Keratinocyte (primary cell): ENCODE measurements around the gene ABL2. TPM values are rescaled to one million over a fixed set of nuclear protein-coding genes. Genes with fewer than 3 reads are reported as not detected.

Experiments used
- DNase-seq: peaks from one replicate; pipeline ENCODE4 v3.0.0-alpha.2; 2011; ENCODE audit warnings: low read depth, missing footprints, low spot score
- FAIRE-seq: peaks from 2 replicates; lab custom pipeline; 2011; peaks lifted over from hg19 to GRCh38; lab: Jason Lieb, UNC
- H2AFZ ChIP-seq: 2 replicates; pipeline ENCODE4 v1.6.0; 2012; ENCODE audit warnings: low read length, control low read depth, inconsistent platforms; ENCODE audit not compliant: control insufficient read depth
- H3K27ac ChIP-seq: 2 replicates; pipeline ENCODE4 v1.5.1; 2011; ENCODE audit warnings: low read length; ENCODE audit not compliant: control insufficient read depth, insufficient read depth
- H3K27me3 ChIP-seq: 3 replicates; pipeline ENCODE4 v1.6.0; 2011; ENCODE audit warnings: low read length; ENCODE audit not compliant: control insufficient read depth, insufficient read depth; ENCODE audit errors: extremely low read depth
- H3K36me3 ChIP-seq, 2 experiments: 2 replicates in 1 of 2; 3 replicates in 1 of 2; pipeline ENCODE4 v1.5.1; 2011; ENCODE audit warnings: low read length in 2 of 2, mild to moderate bottlenecking in 1 of 2; ENCODE audit not compliant: control insufficient read depth in 2 of 2, insufficient read depth in 2 of 2; ENCODE audit errors: extremely low read depth in 1 of 2
- H3K4me1 ChIP-seq: 3 replicates; pipeline ENCODE4 v1.5.1; 2011; ENCODE audit warnings: low read length; ENCODE audit not compliant: control insufficient read depth, insufficient read depth; ENCODE audit errors: extremely low read depth
- H3K4me2 ChIP-seq: 3 replicates; pipeline ENCODE4 v1.6.0; 2011; ENCODE audit warnings: low read depth, low read length; ENCODE audit not compliant: control insufficient read depth, insufficient read depth; ENCODE audit errors: extremely low read depth
- H3K4me3 ChIP-seq, 3 experiments: fragments of 200-600 bp in 1 of 3; sonication (generic) in 1 of 3; 2 replicates in 2 of 3; 3 replicates in 1 of 3; pipeline ENCODE4 v1.5.1; 2011 to 2016; ENCODE audit warnings: low read length in 3 of 3, mild to moderate bottlenecking in 3 of 3, control low read depth in 2 of 3, inconsistent platforms in 1 of 3, low read depth in 1 of 3, mixed read lengths in 1 of 3, mixed run types in 1 of 3, moderate library complexity in 1 of 3; ENCODE audit not compliant: control insufficient read depth in 2 of 3, insufficient read depth in 2 of 3; ENCODE audit errors: extremely low read depth in 1 of 3
- H3K79me2 ChIP-seq: 2 replicates; pipeline ENCODE4 v1.6.0; 2012; ENCODE audit warnings: low read length; ENCODE audit not compliant: control insufficient read depth, insufficient read depth
- H3K9ac ChIP-seq: 3 replicates; pipeline ENCODE4 v1.6.0; 2011; ENCODE audit warnings: low read length; ENCODE audit not compliant: control insufficient read depth, insufficient read depth; ENCODE audit errors: extremely low read depth
- H3K9me1 ChIP-seq: 3 replicates; pipeline ENCODE4 v1.6.0; 2011; ENCODE audit warnings: low read length; ENCODE audit not compliant: control insufficient read depth, insufficient read depth; ENCODE audit errors: extremely low read depth
- H3K9me3 ChIP-seq: 2 replicates; pipeline ENCODE4 v1.5.1; 2012; ENCODE audit warnings: low read depth, low read length; ENCODE audit not compliant: control insufficient read depth
- H4K20me1 ChIP-seq: 3 replicates; pipeline ENCODE4 v1.6.0; 2011; ENCODE audit warnings: low read length; ENCODE audit not compliant: control insufficient read depth, insufficient read depth; ENCODE audit errors: extremely low read depth
- CTCF ChIP-seq, 3 experiments: IDR thresholded peaks in 1 of 3; conservative IDR thresholded peaks in 1 of 3; optimal IDR thresholded peaks in 1 of 3; 2 replicates in 2 of 3; 3 replicates in 1 of 3; pipeline versions ENCODE3 to v1.5.1; 2011; ENCODE audit warnings: low read length in 3 of 3, mild to moderate bottlenecking in 3 of 3, moderate library complexity in 2 of 3, control low read depth in 1 of 3, inconsistent platforms in 1 of 3; ENCODE audit not compliant: insufficient read depth in 2 of 3; ENCODE audit errors: extremely low read depth in 1 of 3
- EZH2 ChIP-seq: IDR thresholded peaks from one replicate; pipeline ENCODE4 v1.6.1; 2012; ENCODE audit warnings: inconsistent platforms, mild to moderate bottlenecking, low read length, moderate library complexity
- dilution Hi-C: fragments of 300-500 bp; cut with MboI; formaldehyde crosslinking; loops from one replicate; pipeline ENCODE4 v1.7.0; 2020; ENCODE audit warnings: low sequenced_read_pairs; ENCODE audit not compliant: extremely low pct_ligation_motif_present
- polyA plus RNA-seq, 5 experiments: library from polyadenylated mRNA; depleted of rRNA in 3 of 5; stranded (reverse) in 3 of 5; stranded (forward) in 1 of 5; unstranded in 1 of 5; fragments of >200 nt; gene quantifications; 1 replicate in 1 of 5; 2 replicates in 3 of 5; 3 replicates in 1 of 5; pipeline versions ENCODE4 v1.2.1 to v1.2.3, GENCODE V29; 2011 to 2012; ENCODE audit warnings: missing spikeins in 2 of 5, low read depth in 1 of 5, low replicate concordance in 1 of 5

Gene ABL2
- polyA plus RNA-seq, 1 donor (not counting 4 experiments of a cell fraction or from before 2014, with no cell fraction given) = 37.6 TPM

DNA sequence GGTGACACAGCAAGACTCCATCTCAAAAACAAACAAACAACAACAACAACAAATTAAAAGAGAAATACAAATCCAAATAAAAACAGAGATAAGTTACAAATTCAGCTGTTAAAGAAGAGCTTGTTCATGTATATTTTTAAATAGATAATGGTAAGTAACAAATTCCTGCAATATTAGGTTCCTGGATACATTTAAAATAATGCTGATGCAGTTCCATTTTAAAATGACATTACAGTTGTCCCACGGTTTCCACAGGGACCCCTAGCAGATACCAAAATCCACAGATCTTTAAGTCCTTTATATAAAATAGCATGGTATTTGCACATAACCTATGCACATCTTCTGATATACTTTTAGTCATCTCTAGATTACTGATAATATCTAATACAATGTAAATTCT is 61.5 kb downstream of the ABL2 start:
- TF ChIP-seq CTCF (optimal IDR thresholded peaks at IDR 0.05 in 1 of 3, IDR thresholded peaks at IDR 0.05 in 1 of 3, conservative IDR thresholded peaks at IDR 0.05 in 1 of 3; ENCODE audit: extremely low read depth in 1 of 3, insufficient read depth in 2 of 3, low read length in 3 of 3) = no peak
- no peak for TF ChIP-seq EZH2
- Histone ChIP-seq H4K20me1 (no peaks in the 10 kb centered on the region), H2AFZ (no peak overlapping the region), H3K79me2 (peaks cover 43% of the 10 kb centered on the region), H3K9me1 (no peaks in the 10 kb centered on the region), H3K4me1 (peaks cover 15% of the 10 kb centered on the region), H3K4me3 (no peak overlapping the region), H3K27ac (no peak overlapping the region), H3K9ac (no peak overlapping the region), H3K27me3 (no peaks in the 10 kb centered on the region), H3K36me3 (no peaks in the 10 kb centered on the region), H3K4me2 (no peak overlapping the region), H3K9me3 (no peaks in the 10 kb centered on the region)
- FAIRE-seq (no peak), DNase-seq (no peak)
- dilution Hi-C loops = no loop called here

DNA sequence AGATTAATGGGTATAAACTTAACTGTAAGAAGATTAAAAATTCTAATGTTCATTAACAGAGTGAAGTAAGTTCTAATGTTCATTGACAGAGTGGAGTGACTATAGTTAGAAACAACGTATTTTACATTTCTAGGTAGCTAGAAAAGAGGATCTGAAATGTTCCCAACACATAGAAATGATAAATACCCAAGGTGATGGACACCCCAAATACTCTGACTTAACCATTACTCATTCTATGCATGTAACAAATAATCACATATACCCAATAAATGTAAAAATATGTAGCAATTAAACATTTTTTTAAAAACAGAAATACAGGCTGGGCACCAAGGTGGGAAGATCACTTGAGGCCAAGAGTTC is 62.1 kb downstream of the ABL2 start:
- no peak overlapping the region for H3K4me2 ChIP-seq
- no peaks in the 10 kb centered on the region for H3K27me3 ChIP-seq
- H3K4me1 ChIP-seq = peaks cover 15% of the 10 kb centered on the region
- FAIRE-seq = no peak
- TF ChIP-seq EZH2 (no peak), CTCF (optimal IDR thresholded peaks at IDR 0.05 in 1 of 3, IDR thresholded peaks at IDR 0.05 in 1 of 3, conservative IDR thresholded peaks at IDR 0.05 in 1 of 3; ENCODE audit: extremely low read depth in 1 of 3, insufficient read depth in 2 of 3, low read length in 3 of 3) (no peak)
- no peaks in the 10 kb centered on the region for H3K9me1 ChIP-seq
- no peaks in the 10 kb centered on the region for H4K20me1 ChIP-seq
- H3K9ac ChIP-seq = no peak overlapping the region
- dilution Hi-C loops = no loop called here
- DNase-seq = no peak
- no peak overlapping the region for H2AFZ ChIP-seq
- H3K36me3 ChIP-seq = no peaks in the 10 kb centered on the region
- H3K27ac ChIP-seq = no peak overlapping the region
- H3K9me3 ChIP-seq = no peaks in the 10 kb centered on the region
- no peak overlapping the region for H3K4me3 ChIP-seq
- peaks cover 45% of the 10 kb centered on the region for H3K79me2 ChIP-seq
